G401 (cell line): ENCODE data around the gene PRSS2. TPM values are rescaled to one million over a fixed set of nuclear protein-coding genes. Genes with fewer than 3 reads are reported as not detected.
"Not testable (repeated sequence)": the region's sequence is repeated elsewhere in the genome, so short reads cannot be mapped to it uniquely, and the experiment has no call there.

Source experiments
- DNase-seq: peaks from one replicate; pipeline ENCODE4 v3.0.0-alpha.2; 2015; ENCODE audit warnings: low spot score
- in situ Hi-C: cut with HindIII; loops from 2 replicates; pipeline ENCODE4 v1.10.0; 2016; ENCODE audit warnings: low sequenced_read_pairs, mixed read lengths
- total RNA-seq: library from RNA; depleted of rRNA; stranded (reverse); fragments of >200 nt; shearing (Covaris generic); gene quantifications from 2 replicates; pipeline ENCODE4 v1.2.3, GENCODE V29; 2014

Gene PRSS2
- total RNA-seq, 1 experiment from 2014 or later, result not detected

GRCh38 chr7:142754681-142755575 lies 15.8 kb upstream of the PRSS2 start:
- peak; percentile 93 for DNase-seq

GRCh38 chr7:142758312-142758711 lies 12.5 kb upstream of the PRSS2 start:
- in situ Hi-C loops, DNase-seq: not testable (repeated sequence)

More at GRCh38 chr7:142754681-142755575, 15.8 kb upstream of the PRSS2 start:
- in situ Hi-C loops, result no loop called here

GRCh38 chr7:142759433-142759832 lies 11.3 kb upstream of the PRSS2 start:
- DNase-seq, result peak; percentile 51
- in situ Hi-C loops, result no loop called here

- in situ Hi-C loops, result no loop called here
- no peak for DNase-seq
These were observed 10.6 kb upstream of the PRSS2 start for GRCh38 chr7:142760071-142760642.

GRCh38 chr7:142761606-142762005 lies 9.2 kb upstream of the PRSS2 start:
- DNase-seq, in situ Hi-C loops: not testable (repeated sequence)

- in situ Hi-C loops, result no loop called here
- DNase-seq, result no peak
These were observed 8.7 kb upstream of the PRSS2 start for GRCh38 chr7:142762104-142762503.

GRCh38 chr7:142767451-142767850 lies 3.3 kb upstream of the PRSS2 start:
- in situ Hi-C loops, result no loop called here
- no peak for DNase-seq

- in situ Hi-C loops, result no loop called here
- DNase-seq, result no peak
These were observed 2.9 kb upstream of the PRSS2 start for GRCh38 chr7:142767861-142768260.

- DNase-seq, in situ Hi-C loops: not testable (repeated sequence)
These were observed 1.9 kb upstream of the PRSS2 start for GRCh38 chr7:142768885-142769284.

- no peak for DNase-seq
- in situ Hi-C loops, result no loop called here
These were observed 568 bp downstream of the PRSS2 start for GRCh38 chr7:142771353-142771723.

- in situ Hi-C loops, result no loop called here
- DNase-seq, result no peak
These were observed 1.3 kb downstream of the PRSS2 start for GRCh38 chr7:142772051-142772450.

GRCh38 chr7:142772673-142773072 lies 1.9 kb downstream of the PRSS2 start:
- in situ Hi-C loops, result no loop called here

GRCh38 chr7:142773230-142773629 lies 2.5 kb downstream of the PRSS2 start:
- in situ Hi-C loops, result no loop called here
- DNase-seq, result no peak

More at GRCh38 chr7:142772673-142773072, 1.9 kb downstream of the PRSS2 start:
- DNase-seq, result no peak

GRCh38 chr7:142773937-142774744 lies 3.4 kb downstream of the PRSS2 start:
- in situ Hi-C loops, result no loop called here
- DNase-seq, result no peak

- in situ Hi-C loops, result no loop called here
- peak; percentile 74 for DNase-seq
These were observed 4.1 kb downstream of the PRSS2 start for GRCh38 chr7:142774826-142775225.

- in situ Hi-C loops, result not testable (repeated sequence)
- peak; percentile 30 for DNase-seq
These were observed 4.8 kb downstream of the PRSS2 start for GRCh38 chr7:142775351-142776115.

GRCh38 chr7:142776206-142776844 lies 5.6 kb downstream of the PRSS2 start:
- in situ Hi-C loops, result no loop called here

GRCh38 chr7:142776845-142777225 lies 6.1 kb downstream of the PRSS2 start:
- in situ Hi-C loops, DNase-seq: not testable (repeated sequence)

More at GRCh38 chr7:142776206-142776844, 5.6 kb downstream of the PRSS2 start:
- DNase-seq, result peak; percentile 96

GRCh38 chr7:142777318-142777717 lies 6.5 kb downstream of the PRSS2 start:
- in situ Hi-C loops, result no loop called here

More at GRCh38 chr7:142777318-142777717, 6.5 kb downstream of the PRSS2 start:
- no peak for DNase-seq
